ENCODE results near the gene CLDN17.

- TF ChIP-seq, protein P1, sequence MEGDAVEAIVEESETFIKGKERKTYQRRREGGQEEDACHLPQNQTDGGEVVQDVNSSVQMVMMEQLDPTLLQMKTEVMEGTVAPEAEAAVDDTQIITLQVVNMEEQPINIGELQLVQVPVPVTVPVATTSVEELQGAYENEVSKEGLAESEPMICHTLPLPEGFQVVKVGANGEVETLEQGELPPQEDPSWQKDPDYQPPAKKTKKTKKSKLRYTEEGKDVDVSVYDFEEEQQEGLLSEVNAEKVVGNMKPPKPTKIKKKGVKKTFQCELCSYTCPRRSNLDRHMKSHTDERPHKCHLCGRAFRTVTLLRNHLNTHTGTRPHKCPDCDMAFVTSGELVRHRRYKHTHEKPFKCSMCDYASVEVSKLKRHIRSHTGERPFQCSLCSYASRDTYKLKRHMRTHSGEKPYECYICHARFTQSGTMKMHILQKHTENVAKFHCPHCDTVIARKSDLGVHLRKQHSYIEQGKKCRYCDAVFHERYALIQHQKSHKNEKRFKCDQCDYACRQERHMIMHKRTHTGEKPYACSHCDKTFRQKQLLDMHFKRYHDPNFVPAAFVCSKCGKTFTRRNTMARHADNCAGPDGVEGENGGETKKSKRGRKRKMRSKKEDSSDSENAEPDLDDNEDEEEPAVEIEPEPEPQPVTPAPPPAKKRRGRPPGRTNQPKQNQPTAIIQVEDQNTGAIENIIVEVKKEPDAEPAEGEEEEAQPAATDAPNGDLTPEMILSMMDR (IDR thresholded peaks at IDR 0.05) = no peak
- no peak for TF ChIP-seq EZH2phosphoT487 (IDR thresholded peaks at IDR 0.05; ENCODE audit: borderline replicate concordance, low read depth)
- TF ChIP-seq TAF1 (IDR thresholded peaks at IDR 0.05; ENCODE audit: borderline replicate concordance, low read depth, low read length) = no peak
- no peak for TF ChIP-seq RFX5 (IDR thresholded peaks at IDR 0.05; ENCODE audit: low read length)
- TF ChIP-seq, protein P2, sequence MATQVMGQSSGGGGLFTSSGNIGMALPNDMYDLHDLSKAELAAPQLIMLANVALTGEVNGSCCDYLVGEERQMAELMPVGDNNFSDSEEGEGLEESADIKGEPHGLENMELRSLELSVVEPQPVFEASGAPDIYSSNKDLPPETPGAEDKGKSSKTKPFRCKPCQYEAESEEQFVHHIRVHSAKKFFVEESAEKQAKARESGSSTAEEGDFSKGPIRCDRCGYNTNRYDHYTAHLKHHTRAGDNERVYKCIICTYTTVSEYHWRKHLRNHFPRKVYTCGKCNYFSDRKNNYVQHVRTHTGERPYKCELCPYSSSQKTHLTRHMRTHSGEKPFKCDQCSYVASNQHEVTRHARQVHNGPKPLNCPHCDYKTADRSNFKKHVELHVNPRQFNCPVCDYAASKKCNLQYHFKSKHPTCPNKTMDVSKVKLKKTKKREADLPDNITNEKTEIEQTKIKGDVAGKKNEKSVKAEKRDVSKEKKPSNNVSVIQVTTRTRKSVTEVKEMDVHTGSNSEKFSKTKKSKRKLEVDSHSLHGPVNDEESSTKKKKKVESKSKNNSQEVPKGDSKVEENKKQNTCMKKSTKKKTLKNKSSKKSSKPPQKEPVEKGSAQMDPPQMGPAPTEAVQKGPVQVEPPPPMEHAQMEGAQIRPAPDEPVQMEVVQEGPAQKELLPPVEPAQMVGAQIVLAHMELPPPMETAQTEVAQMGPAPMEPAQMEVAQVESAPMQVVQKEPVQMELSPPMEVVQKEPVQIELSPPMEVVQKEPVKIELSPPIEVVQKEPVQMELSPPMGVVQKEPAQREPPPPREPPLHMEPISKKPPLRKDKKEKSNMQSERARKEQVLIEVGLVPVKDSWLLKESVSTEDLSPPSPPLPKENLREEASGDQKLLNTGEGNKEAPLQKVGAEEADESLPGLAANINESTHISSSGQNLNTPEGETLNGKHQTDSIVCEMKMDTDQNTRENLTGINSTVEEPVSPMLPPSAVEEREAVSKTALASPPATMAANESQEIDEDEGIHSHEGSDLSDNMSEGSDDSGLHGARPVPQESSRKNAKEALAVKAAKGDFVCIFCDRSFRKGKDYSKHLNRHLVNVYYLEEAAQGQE (IDR thresholded peaks at IDR 0.05; ENCODE audit: low read depth, low read length) = no peak
- no peak for TF ChIP-seq RCOR1 (IDR thresholded peaks at IDR 0.05; ENCODE audit: low read length)
- no peak for TF ChIP-seq FOXM1 (IDR thresholded peaks at IDR 0.05; ENCODE audit: low read depth)
- TF ChIP-seq SMC3 (IDR thresholded peaks at IDR 0.05; ENCODE audit: low read depth, low read length) = no peak
- TF ChIP-seq YY1 (IDR thresholded peaks at IDR 0.05; ENCODE audit: low read depth) = no peak
- TF ChIP-seq, protein P3, sequence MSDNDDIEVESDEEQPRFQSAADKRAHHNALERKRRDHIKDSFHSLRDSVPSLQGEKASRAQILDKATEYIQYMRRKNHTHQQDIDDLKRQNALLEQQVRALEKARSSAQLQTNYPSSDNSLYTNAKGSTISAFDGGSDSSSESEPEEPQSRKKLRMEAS (IDR thresholded peaks at IDR 0.05; ENCODE audit: low read depth) = no peak
- no peak for TF ChIP-seq RAD21 (IDR thresholded peaks at IDR 0.05; ENCODE audit: low read length)
- no peak for TF ChIP-seq USF1 (IDR thresholded peaks at IDR 0.05; ENCODE audit: borderline replicate concordance, low read depth)
- no peak for TF ChIP-seq GABPA (IDR thresholded peaks at IDR 0.05; ENCODE audit: low read depth)
These were observed 23.9 kb upstream of the CLDN17 start for GRCh38 chr21:30190554-30190953.

Data from SK-N-SH (cell line).